HG03378 (cell line): ENCODE results near the gene CDH13.

Source experiments
- ATAC-seq: cut with Tn5 transposase; IDR thresholded peaks from one replicate; pipeline ENCODE4 v1.9.1; 2021; ENCODE audit warnings: mild to moderate bottlenecking, moderate library complexity; ENCODE audit not compliant: unreplicated experiment

CDH13 gene

DNA sequence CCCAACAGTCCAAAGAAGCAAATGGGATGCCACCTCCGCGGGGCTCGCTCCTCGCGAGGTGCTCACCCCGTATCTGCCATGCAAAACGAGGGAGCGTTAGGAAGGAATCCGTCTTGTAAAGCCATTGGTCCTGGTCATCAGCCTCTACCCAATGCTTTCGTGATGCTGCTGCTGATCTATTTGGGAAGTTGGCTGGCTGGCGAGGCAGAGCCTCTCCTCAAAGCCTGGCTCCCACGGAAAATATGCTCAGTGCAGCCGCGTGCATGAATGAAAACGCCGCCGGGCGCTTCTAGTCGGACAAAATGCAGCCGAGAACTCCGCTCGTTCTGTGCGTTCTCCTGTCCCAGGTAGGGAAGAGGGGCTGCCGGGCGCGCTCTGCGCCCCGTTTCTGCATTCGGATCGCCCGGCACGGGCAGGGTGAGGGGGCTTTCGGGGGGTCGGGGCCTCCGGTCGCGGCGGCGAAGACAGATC, at the start of gene CDH13:
Gene CDH13 (plus strand): TSS at position 179 of the 471 bp plus-strand sequence.
- no peak for ATAC-seq

DNA sequence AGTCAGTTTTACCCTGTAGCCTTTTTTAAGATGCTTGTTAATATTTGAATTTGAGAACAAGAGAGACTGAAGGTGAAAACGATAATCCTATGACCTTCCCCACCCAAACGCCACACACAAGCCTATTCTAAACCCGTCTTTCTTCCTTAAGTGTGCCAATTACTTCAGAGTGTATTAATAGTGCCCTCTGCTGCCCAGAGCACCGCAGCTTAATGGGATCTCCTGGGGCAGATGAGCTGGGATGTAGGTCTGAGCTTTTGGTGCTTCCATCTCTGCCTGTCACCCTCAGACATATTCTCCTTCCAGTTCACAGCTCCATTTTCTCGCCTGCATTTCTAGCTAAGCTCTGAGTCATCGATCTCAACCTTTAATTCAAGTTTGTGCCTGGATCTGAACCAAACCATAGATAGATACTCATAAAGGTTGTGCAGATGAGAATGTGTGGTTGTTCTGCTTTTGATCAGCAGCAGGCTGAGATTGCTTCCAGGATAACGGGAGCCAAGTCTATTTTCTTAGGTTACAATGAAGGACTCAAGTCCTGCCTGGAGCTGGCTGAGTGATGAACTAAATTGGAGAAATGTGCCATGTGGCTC, 46.4 kb upstream of the CDH13 start:
- no peak for ATAC-seq

DNA sequence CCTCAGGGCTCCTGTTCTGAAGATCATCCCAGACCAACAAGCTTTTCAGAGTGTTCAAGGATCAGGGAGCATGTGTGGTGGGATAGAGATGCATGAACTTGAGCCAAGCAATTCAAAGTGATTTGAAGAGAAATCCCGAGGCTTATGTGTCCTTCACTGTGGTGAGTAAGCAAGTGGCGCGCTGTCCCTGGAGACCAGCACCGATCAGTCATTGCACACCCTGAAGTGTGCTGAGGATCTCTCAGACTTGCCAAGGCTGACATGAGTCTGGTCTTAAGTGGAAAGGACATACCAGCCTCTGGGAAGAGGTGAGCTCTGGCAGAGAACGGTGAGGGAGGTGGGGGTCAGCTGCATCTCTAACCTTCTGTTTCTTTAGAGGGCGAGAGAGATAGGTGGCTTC, 43.8 kb upstream of the CDH13 start:
- no peak for ATAC-seq

DNA sequence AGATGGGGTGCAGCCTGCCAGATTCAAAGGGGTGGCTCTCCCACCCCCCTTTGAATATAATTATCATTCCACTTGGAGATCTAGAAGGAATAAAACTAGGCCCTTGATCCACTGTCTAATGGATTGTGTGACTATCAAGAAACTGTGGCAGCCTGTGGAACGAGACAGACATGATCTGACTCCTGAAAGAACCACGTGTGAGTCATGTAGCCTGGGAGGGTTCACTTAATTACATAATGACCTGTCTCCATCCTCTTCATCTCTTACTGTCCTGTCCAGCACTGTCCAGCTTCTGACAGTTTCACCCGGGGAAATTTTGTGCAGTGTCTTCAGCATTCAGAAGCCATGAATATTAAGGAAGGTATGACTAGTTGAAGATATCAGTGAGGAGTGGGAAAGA, 43.3 kb upstream of the CDH13 start:
- no peak for ATAC-seq

DNA sequence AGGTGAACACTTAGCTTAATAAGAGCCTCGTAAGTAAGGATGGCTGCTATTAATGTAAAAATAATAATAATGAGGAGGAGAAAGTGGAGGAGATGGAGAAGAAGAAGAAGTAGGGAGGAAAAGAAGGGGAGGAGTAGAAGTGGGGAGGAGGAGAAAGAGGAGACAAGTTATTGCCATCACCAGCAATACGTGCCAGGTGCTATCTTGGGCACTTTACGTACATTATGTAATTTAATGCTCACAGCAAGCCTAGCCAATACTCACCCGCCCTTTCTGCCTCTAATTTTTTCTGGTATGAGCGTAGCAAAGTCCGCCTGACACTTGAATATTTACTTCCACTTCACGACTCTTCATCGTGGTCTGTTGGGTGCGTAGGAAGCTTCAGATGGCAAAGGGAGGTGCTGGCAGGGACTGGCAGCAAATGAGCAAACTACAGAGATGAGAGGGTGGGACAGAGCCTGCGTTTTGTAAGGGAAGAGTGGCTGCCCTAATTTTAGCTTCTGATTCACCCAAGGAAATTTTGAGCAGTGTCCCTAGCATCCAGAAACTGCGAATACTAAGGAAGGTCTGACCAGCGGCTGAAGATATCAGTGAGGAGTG, 42.1 kb upstream of the CDH13 start:
- no peak for ATAC-seq

DNA sequence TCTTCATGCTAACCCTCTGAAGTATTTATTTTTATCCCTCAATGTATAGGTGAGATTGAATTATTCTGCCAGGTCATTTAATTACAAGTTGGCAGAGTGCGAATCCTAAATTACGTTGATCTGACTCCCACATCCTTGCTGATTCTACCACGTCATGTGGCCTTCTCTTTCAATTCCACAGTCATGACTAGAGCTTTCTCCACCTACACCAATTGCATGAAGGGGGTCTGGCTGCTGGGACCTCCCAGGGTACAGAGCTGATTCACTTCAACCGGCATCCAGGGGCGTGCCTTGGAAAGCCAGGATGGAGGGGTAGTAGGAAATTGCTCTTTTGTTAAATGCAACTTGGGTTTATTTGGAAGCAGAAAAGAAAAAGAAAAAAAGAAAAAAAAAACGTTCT, 41.1 kb upstream of the CDH13 start:
- no peak for ATAC-seq

DNA sequence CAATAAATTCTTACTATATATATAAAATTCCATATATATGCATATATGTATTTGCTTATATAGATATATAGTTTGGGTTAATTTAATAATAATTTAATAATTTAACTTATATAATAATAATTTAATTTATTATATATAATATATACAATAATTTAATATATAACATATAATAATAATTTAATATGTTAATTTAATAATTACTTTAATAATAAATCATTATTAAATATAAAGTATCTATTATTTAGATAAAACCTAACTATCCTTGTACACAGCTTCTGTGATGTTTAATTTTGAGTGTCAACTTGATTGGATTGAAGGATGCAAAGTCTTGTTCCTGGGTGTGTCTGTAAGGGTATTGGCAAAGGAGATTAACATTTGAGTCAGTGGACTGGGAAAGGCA, 40.6 kb upstream of the CDH13 start:
- no peak for ATAC-seq

DNA sequence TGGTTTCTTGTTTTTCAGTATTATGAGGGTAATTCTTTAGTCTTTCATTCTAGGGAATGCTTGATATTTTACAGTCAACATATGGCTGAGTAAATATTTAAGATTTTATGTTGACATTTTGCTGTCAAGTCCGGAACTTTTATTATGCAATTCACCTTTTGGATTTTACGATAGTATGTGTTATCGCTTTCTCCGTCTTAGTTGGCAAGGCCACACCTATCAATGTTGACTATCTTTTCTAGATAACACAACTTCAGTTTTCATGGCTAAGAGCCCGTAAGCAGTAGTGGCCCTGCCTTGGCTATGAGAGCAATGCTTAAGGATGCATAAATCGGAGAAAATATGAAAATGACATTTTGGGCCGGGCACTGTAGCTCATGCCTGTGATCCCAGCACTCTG, 39.5 kb upstream of the CDH13 start:
- no peak for ATAC-seq

DNA sequence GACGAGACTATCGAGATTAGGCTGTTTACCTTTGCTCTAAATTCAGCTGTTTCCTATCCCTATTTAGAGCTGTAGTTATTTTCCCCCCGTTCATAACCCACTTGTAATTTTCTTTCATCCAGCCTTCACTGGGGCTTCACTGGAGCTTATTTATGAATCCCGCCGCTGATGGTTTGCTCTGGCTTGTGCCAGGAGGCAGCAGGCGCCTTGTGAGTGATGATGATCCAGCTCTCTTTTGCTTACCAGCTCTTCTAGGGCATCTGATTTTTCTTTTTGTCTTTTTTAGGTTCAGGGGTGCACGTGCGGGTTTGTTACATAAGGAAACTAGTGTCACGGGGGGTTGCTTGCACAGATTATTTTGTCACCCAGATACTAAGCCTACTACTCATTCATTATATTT, 37.4 kb upstream of the CDH13 start:
- ATAC-seq = no peak

DNA sequence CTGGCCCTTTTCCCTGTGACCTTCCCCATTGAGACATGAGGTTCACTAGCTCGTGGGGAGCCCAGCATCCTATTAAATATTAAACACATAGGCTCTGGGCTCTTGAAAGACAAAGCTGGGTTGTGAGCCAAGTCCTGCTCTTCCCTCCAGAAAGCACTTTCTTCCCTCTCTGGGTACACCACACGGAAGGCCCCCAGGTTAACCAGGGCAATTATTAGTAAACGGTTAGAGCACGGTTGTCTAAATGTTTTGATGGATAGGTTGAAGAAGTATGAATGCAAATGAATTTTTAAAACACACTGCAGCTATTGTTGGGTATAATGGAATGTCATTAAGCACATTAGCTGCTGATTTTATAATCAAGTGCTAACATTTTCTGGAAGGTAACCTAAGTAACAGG, 32.7 kb upstream of the CDH13 start:
- ATAC-seq = no peak

DNA sequence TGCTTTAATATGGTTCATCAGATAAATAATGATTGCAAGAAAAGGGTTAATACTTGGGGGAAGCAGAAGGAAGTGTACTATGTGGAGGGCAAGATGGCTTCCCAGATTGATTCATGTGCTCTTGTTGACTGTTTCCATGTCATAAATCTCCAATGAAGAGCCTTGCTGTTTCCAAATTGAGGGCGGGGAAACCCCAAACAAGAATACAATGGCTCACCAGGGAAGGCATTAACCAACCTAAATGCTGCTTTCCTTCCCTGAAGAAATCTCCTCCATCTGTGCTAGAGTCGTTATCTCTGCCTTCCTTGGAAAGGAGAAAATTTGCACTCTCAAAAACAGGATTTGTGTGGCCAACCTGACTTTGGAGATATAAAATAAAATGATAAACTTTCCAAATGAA, 28.0 kb upstream of the CDH13 start:
- no peak for ATAC-seq

DNA sequence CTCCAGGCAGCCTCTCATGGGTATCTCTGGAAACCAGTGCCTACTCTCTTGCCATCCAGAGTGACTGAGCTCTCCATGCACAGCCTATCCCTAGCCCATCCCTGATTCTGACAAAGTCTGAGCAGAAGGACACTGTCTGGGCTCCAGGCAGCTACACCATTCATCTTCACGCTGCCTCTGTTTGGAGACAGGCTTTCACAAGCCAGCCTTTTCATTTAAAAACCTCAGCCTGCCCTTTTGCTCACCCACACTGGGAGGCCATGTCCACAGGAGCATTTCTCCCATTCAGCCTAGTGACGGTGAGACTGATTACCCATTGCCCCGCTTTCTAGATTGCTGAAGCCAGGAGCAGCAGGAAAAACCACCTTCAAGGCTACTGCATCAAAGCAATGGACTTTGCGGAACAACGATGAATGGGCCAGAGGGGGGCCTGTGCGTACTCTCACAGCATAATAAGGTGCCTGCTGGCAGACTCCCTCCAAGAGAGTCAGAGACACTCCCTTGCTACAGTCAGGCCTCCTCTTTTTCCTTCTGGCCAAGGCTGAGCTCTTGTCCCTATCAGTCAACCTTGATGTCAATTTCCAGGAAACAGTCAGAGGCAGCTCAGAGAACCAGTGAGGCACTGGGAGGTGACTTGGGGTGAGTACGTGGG, 24.7 kb upstream of the CDH13 start:
- no peak for ATAC-seq

DNA sequence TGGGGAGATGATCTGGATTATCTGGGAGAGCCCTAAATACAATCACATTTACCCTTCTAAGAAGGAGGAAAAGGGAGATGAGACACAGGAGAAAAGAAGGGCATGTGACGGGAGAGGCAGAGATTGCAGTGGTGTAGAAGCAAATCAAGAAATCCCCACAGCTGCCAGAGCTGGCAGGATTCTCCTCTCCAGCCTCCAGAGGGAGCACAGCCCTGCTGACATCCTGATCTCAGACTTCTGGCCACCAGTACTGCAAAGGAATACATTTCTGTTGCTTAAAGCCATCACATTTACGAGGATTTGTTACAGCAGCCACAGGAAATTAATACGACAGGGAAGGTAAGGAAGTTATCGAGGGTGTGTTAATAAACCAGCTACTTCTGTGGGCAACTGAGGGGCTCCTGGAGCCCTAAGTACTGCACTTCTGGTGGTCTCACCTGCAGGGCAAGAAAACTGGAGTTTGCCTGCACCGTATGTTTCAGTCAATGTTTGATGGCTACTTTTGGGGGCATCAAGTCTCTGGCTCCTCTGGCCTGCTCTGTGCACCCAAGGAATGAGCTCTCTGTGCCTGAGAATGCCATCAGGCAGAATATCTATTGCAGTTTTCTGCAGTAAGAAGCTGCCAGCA, 22.9 kb upstream of the CDH13 start:
- ATAC-seq = no peak

DNA sequence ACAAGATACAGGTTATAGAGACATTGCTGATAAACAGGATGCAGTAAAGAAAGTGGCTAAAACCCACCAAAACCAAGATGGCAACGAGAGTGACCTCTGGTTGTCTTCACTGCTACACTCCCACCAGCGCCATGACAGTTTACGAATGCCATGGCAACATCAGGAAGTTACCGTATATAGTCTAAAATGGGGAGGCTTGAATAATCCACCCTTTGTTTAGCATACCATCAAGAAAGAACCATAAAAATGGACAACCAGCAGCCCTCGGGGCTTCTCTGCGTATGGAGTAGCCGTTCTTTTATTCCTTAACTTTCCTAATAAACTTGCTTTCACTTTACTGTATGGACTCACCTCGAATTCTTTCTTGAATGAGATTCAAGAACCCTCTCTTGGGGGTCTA, 21.7 kb upstream of the CDH13 start:
- no peak for ATAC-seq

DNA sequence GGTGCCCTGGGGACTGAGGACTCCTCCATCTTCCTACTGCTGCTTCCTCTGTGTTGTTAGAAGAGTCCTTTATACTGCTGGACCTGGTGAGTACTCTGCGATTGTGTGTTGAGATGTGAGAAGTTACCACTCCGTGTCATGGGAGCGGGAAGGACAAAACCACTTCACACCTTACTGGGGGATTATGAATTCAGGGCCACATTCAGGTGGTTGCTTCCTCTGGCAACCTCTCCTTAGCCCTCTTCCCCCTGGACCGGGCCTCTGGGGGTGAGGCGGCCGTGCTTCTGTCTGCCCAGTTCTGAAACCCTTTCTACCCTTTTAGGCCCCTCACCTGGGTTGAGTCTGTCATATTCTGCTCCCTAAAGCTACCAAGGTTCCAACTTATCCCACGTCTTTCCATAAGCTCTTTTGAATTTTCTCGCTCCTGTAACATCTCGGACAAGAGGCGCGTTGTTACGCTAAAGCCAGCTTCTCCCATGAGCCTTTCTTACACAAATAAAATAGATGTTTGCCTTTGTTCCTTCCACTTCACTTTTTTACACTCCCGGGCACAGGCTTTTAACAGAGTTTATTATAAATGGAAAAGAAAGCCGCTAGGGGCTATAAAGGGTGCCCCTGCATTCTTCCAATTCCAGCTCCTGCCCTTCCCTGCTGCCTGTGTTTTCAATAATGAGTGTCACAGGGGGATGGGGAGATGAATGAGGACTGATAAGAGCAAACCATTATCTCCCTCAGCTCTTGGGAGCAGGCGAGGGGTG, 20.7 kb upstream of the CDH13 start:
- no peak for ATAC-seq

DNA sequence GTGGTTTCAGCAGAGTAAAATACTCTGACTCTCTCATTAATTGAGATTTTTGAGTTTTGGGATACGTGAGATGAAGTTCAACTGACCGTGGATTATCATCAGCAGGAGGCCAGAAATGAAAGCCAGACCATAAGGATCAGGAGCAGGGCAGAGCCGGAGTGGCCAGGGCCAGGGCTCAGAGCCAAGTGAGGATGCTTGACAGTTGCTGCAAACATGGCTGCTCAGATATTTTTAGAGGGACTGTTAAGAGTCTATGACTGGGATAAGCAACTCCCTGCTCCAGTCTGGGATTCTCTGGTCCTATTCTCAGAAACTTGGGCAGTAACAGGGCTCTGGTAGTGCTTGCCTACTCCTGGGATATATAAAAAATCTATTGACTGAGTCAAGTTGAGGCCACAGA, 17.6 kb upstream of the CDH13 start:
- no peak for ATAC-seq

DNA sequence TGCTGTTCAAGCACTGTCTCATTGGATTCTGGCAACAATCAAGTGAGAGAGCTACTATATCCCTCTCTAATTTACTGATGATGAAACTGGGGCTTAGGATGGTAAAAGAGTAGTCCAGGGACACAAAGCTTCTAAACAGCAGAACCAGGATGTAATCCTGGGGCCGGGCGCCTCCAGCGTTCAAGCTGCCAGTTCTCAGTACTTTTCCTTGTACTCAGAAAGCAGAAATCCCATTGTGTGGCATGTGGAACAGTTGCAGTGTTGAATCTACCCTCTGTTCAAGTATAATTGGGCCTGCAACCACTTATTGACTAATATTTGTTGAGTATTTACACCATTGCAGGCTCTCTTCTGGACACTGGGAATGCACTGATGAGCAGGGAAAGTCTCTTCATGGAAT, 14.5 kb upstream of the CDH13 start:
- no peak for ATAC-seq

DNA sequence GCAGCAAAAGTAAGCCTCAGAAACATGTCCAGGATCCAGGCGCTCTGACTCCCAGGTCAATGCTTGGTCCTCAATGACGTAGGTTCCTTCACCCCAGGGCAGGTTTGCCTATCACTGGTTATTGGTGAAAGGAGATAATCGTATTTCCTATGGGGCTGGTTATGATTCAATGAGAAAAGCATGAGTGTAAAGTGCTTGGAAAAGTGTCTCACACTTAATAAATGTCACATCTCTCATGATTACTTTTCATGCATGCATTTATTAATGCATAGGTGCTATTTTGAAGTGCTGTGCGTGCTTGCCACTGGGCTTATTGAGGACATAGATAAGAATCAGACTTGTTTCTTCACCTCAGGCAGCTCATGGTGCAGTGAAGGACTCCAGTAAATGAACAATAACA, 10.4 kb upstream of the CDH13 start:
- ATAC-seq = no peak

DNA sequence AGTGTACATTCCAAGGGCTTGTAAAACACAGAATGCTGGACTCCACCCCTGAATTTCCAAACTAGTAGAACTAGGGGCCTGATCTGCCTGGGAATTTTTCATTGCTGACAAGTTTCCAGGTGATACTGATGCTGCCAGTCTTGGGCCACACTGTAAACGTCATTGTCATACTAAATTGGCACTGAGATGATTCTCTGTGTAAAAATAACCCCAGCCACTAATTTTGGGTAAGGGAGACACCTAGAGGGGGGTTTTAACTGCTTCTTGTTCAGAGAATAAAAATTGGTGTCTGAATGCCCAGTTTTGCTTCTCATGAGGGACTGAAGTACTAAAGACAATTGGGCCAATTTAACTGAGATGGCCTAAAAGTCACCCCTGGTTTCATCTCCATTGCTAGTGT, 5.0 kb upstream of the CDH13 start:
- no peak for ATAC-seq

DNA sequence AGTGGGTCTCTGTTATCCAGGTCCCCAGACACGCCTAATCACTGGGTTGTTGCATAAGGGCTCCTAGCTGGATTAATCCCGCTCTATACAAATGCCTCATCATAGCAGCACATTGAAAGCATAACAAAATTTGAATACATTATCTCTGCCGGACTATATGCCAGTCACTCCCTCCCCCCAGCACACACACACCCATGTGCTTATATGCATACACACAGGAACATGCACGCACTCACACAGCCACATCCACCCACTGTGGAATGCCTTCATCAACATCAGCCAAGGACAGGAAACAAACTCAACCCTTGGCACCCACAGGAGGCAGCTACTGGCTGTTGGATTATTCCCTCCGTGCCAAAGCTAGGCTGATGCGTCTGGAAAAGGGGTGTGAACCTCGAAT, 3.5 kb upstream of the CDH13 start:
- ATAC-seq = no peak
